Jurkat, Clone E6-1 (cell line): ENCODE measurements around the gene FOXI1.
"Not testable (repeated sequence)": the region's sequence is repeated elsewhere in the genome, so short reads cannot be mapped to it uniquely, and the experiment has no call there.

ENCODE experiments used
- DNase-seq: peaks from one replicate; pipeline ENCODE4 v3.0.0-alpha.2; 2011; ENCODE audit warnings: low read depth, low spot score
- H3K4me3 ChIP-seq: 2 replicates; pipeline ENCODE4 v1.5.1; 2011; ENCODE audit warnings: mild to moderate bottlenecking, low read length, control low read depth, moderate library complexity

Gene FOXI1

GRCh38 chr5:170087168-170087817 is 18.4 kb upstream of the FOXI1 start:
- no peak for DNase-seq

GRCh38 chr5:170092455-170093101 is 13.1 kb upstream of the FOXI1 start:
- DNase-seq = no peak
- no peak overlapping the region for H3K4me3 ChIP-seq

More at GRCh38 chr5:170087168-170087817, 18.4 kb upstream of the FOXI1 start:
- H3K4me3 ChIP-seq = no peak overlapping the region

GRCh38 chr5:170094329-170094728 is 11.4 kb upstream of the FOXI1 start:
- not testable (repeated sequence) for H3K4me3 ChIP-seq, DNase-seq

- DNase-seq = no peak
Measured at GRCh38 chr5:170095646-170096045, 10.1 kb upstream of the FOXI1 start.

GRCh38 chr5:170097934-170098333 is 7.8 kb upstream of the FOXI1 start:
- no peak overlapping the region for H3K4me3 ChIP-seq
- DNase-seq = no peak

More at GRCh38 chr5:170095646-170096045, 10.1 kb upstream of the FOXI1 start:
- H3K4me3 ChIP-seq = no peak overlapping the region

- no peak overlapping the region for H3K4me3 ChIP-seq
- DNase-seq = peak; percentile 68
Measured at GRCh38 chr5:170100066-170100943, 5.4 kb upstream of the FOXI1 start.

GRCh38 chr5:170103447-170103846 is 2.2 kb upstream of the FOXI1 start:
- no peak overlapping the region for H3K4me3 ChIP-seq
- no peak for DNase-seq

GRCh38 chr5:170104299-170104698 is 1.4 kb upstream of the FOXI1 start:
- no peak for DNase-seq
- H3K4me3 ChIP-seq = no peak overlapping the region

GRCh38 chr5:170104710-170105109 is 987 bp upstream of the FOXI1 start:
- no peak overlapping the region for H3K4me3 ChIP-seq
- no peak for DNase-seq

GRCh38 chr5:170107674-170108073 is 2.0 kb downstream of the FOXI1 start:
- DNase-seq = no peak
- no peak overlapping the region for H3K4me3 ChIP-seq

- no peak overlapping the region for H3K4me3 ChIP-seq
- DNase-seq = no peak
Measured at GRCh38 chr5:170108266-170108785, 2.6 kb downstream of the FOXI1 start.

GRCh38 chr5:170109059-170110031 is 3.6 kb downstream of the FOXI1 start:
- no peak for DNase-seq
- H3K4me3 ChIP-seq = no peak overlapping the region

- no peak overlapping the region for H3K4me3 ChIP-seq
- DNase-seq = no peak
Measured at GRCh38 chr5:170110403-170111087, 4.8 kb downstream of the FOXI1 start.

GRCh38 chr5:170111088-170111785 is 5.5 kb downstream of the FOXI1 start:
- no peak overlapping the region for H3K4me3 ChIP-seq

GRCh38 chr5:170112876-170113521 is 7.3 kb downstream of the FOXI1 start:
- H3K4me3 ChIP-seq = no peak overlapping the region
- DNase-seq = no peak

More at GRCh38 chr5:170111088-170111785, 5.5 kb downstream of the FOXI1 start:
- no peak for DNase-seq

GRCh38 chr5:170113522-170113900 is 7.8 kb downstream of the FOXI1 start:
- DNase-seq = no peak
- H3K4me3 ChIP-seq = no peak overlapping the region

- no peak for DNase-seq
- H3K4me3 ChIP-seq = no peak overlapping the region
Measured at GRCh38 chr5:170114271-170114670, 8.6 kb downstream of the FOXI1 start.
